Measurements from ENCODE around the gene RIMBP2.

RIMBP2 gene

DNA sequence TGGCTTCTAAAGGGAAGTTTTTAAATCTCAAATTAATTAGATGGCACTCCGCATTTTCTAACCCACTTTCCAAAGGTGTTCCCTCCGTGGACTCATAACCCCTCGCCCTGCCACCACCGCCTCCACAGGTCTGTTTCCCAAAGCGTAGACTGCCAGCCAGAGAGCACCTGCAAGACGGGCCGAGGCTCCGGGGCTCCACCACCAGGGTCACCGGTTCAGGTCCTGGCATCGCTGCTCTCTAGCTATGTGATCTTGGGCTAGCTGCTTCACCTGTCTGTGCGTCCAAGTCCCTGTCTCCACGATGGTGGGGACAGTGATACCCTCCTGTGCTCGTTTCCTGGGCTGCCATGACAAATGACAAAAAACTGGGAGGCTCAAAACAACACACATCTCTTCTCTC is 11.5 kb downstream of the RIMBP2 start:
- H3K4me1 ChIP-seq (ENCODE audit: control insufficient read depth, insufficient read depth, low read length, poor library complexity, severe bottlenecking), result no peaks in the 10 kb centered on the region
- H3K9me3 ChIP-seq (ENCODE audit: control insufficient read depth, low read length), result no peaks in the 10 kb centered on the region
- H3K36me3 ChIP-seq (ENCODE audit: control insufficient read depth, insufficient read depth, low read length), result no peaks in the 10 kb centered on the region
- no peak overlapping the region for H3K27ac ChIP-seq (ENCODE audit: low read depth, low read length, severe bottlenecking)
- 85% methylated on average over 12 to 13 of the region's 13 CpGs for WGBS, 2 experiments (ENCODE audit: insufficient coverage in 2 of 2)
- no peak overlapping the region for H3K4me3 ChIP-seq (ENCODE audit: extremely low read depth, insufficient read depth, low read length, poor library complexity, severe bottlenecking)

- Histone ChIP-seq H3K27ac (ENCODE audit: low read depth, low read length, severe bottlenecking) (no peak overlapping the region), H3K36me3 (ENCODE audit: control insufficient read depth, insufficient read depth, low read length) (no peaks in the 10 kb centered on the region), H3K4me1 (ENCODE audit: control insufficient read depth, insufficient read depth, low read length, poor library complexity, severe bottlenecking) (no peaks in the 10 kb centered on the region), H3K9me3 (ENCODE audit: control insufficient read depth, low read length) (no peaks in the 10 kb centered on the region), H3K4me3 (ENCODE audit: extremely low read depth, insufficient read depth, low read length, poor library complexity, severe bottlenecking) (no peak overlapping the region)
- 72 to 74% methylated on average over 4 to 14 of the region's 15 CpGs for WGBS, 2 experiments (ENCODE audit: insufficient coverage in 2 of 2)
Measured at GRCh38 chr12:130703733-130704375, 12.2 kb downstream of the RIMBP2 start.

- no peak overlapping the region for H3K4me3 ChIP-seq (ENCODE audit: extremely low read depth, insufficient read depth, low read length, poor library complexity, severe bottlenecking)
- H3K36me3 ChIP-seq (ENCODE audit: control insufficient read depth, insufficient read depth, low read length), result no peaks in the 10 kb centered on the region
- no peaks in the 10 kb centered on the region for H3K9me3 ChIP-seq (ENCODE audit: control insufficient read depth, low read length)
- 91 to 92% methylated on average over 16 to 19 of the region's 25 CpGs for WGBS, 2 experiments (ENCODE audit: insufficient coverage in 2 of 2)
- H3K27ac ChIP-seq (ENCODE audit: low read depth, low read length, severe bottlenecking), result no peak overlapping the region
- no peaks in the 10 kb centered on the region for H3K4me1 ChIP-seq (ENCODE audit: control insufficient read depth, insufficient read depth, low read length, poor library complexity, severe bottlenecking)
Measured at GRCh38 chr12:130702966-130703732, 12.9 kb downstream of the RIMBP2 start.

- Histone ChIP-seq H3K9me3 (ENCODE audit: control insufficient read depth, low read length) (no peaks in the 10 kb centered on the region), H3K36me3 (ENCODE audit: control insufficient read depth, insufficient read depth, low read length) (no peaks in the 10 kb centered on the region), H3K27ac (ENCODE audit: low read depth, low read length, severe bottlenecking) (no peak overlapping the region), H3K4me1 (ENCODE audit: control insufficient read depth, insufficient read depth, low read length, poor library complexity, severe bottlenecking) (no peaks in the 10 kb centered on the region), H3K4me3 (ENCODE audit: extremely low read depth, insufficient read depth, low read length, poor library complexity, severe bottlenecking) (no peak overlapping the region)
- WGBS, 2 experiments (ENCODE audit: insufficient coverage in 2 of 2), result 88 to 89% methylated on average over 9 to 10 of the region's 10 CpGs
Measured at GRCh38 chr12:130701402-130701744, 14.7 kb downstream of the RIMBP2 start.

DNA sequence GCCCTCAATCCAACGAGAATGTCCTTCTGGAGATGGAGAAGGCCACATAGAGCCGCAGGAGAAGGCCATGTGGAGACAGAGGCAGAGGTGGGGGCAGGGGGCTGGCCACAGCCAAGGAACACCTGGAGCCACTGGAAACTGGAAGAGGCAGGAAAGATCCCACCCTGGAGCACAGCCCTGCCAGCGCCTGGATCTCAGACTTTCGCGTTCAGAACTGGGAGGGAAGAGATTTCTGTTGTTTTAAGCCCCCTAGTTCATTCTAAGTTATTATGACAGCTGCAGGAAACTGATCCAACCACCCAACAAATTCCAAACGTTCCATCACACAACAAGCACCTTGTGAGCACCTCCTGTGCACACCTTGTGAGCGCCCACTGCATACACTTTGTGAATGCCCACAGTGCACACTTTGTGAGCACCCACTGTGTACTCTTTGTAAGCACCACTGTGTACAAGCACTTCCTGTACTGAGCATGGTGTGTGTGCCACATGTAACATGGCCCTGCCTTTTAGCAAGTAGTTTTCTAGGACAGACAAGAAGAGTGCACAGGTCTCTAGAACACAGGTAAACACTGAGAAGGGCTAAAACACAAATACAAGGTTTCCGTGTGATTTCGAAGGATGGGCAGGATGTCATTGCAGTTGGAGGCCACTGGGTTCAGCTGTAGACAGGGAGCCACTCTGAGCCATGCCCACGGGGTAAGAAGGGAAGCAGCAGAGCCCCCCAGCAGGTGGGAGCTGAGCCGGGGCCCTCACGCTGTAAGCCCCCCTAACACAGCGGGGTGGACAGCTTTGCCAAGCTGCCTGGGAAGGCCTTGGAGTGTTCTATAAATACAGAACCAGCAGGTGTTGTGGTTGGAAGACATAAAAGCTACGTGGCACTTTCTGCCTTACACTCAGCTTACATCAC is 15.4 kb downstream of the RIMBP2 start:
- no peaks in the 10 kb centered on the region for H3K4me1 ChIP-seq (ENCODE audit: control insufficient read depth, insufficient read depth, low read length, poor library complexity, severe bottlenecking)
- no peak overlapping the region for H3K27ac ChIP-seq (ENCODE audit: low read depth, low read length, severe bottlenecking)
- H3K4me3 ChIP-seq (ENCODE audit: extremely low read depth, insufficient read depth, low read length, poor library complexity, severe bottlenecking), result no peak overlapping the region
- no peaks in the 10 kb centered on the region for H3K36me3 ChIP-seq (ENCODE audit: control insufficient read depth, insufficient read depth, low read length)
- WGBS, 2 experiments (ENCODE audit: insufficient coverage in 2 of 2), result 72 to 83% methylated on average over 7 to 14 of the region's 14 CpGs
- no peaks in the 10 kb centered on the region for H3K9me3 ChIP-seq (ENCODE audit: control insufficient read depth, low read length)

DNA sequence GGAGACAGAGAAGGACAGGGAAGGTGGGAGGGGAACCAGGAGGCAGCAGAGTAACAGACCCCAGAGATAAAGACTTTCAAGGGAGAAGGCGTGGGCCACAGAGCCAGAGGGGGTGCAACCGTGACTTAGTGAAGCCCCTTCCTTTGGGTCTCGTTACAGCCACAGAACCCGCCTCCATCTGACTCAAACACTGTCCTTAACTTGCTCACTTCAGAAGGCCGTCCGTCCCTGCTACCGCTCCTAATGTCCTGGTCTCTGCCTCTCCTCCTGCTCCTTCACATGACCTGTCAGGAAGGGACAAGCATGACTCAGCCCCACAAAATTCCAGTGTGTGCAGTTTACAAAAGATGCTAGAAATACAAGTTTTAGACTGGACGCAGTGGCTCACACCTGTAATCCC is 18.0 kb downstream of the RIMBP2 start:
- H3K9me3 ChIP-seq (ENCODE audit: control insufficient read depth, low read length), result no peaks in the 10 kb centered on the region
- H3K4me1 ChIP-seq (ENCODE audit: control insufficient read depth, insufficient read depth, low read length, poor library complexity, severe bottlenecking), result no peaks in the 10 kb centered on the region
- WGBS, 2 experiments (ENCODE audit: insufficient coverage in 2 of 2), result 97 to 98% methylated on average over 8 of the region's 8 CpGs
- H3K4me3 ChIP-seq (ENCODE audit: extremely low read depth, insufficient read depth, low read length, poor library complexity, severe bottlenecking), result no peak overlapping the region
- no peak overlapping the region for H3K27ac ChIP-seq (ENCODE audit: low read depth, low read length, severe bottlenecking)
- no peaks in the 10 kb centered on the region for H3K36me3 ChIP-seq (ENCODE audit: control insufficient read depth, insufficient read depth, low read length)

- Histone ChIP-seq H3K36me3 (ENCODE audit: control insufficient read depth, insufficient read depth, low read length) (no peaks in the 10 kb centered on the region), H3K27ac (ENCODE audit: low read depth, low read length, severe bottlenecking) (no peak overlapping the region), H3K4me1 (ENCODE audit: control insufficient read depth, insufficient read depth, low read length, poor library complexity, severe bottlenecking) (no peaks in the 10 kb centered on the region), H3K9me3 (ENCODE audit: control insufficient read depth, low read length) (no peaks in the 10 kb centered on the region), H3K4me3 (ENCODE audit: extremely low read depth, insufficient read depth, low read length, poor library complexity, severe bottlenecking) (no peak overlapping the region)
- WGBS, 2 experiments (ENCODE audit: insufficient coverage in 2 of 2), result 80 to 90% methylated on average over 6 to 7 of the region's 7 CpGs
Measured at GRCh38 chr12:130696379-130697100, 19.6 kb downstream of the RIMBP2 start.

DNA sequence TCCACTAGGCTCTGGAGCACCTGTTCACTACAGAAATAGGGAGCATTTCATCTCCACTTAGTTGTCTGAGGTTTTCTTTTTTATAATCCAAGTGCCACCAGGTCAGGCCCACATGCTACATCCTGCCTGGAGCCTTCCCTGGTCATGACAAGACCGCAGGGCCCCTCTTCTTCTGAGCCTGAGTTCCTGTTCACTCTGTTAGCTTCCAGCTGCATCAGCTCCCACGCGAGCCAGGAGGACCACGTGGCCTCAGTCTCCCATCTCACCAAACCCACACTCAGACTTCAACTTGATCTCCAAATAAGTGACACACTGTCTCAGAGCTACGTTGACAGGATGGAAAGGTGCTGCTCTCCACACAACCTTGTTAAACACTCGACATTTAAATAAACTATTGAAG is 21.0 kb downstream of the RIMBP2 start:
- WGBS, 2 experiments (ENCODE audit: insufficient coverage in 2 of 2), result 86 to 90% methylated on average over 5 of the region's 6 CpGs
- Histone ChIP-seq H3K4me1 (ENCODE audit: control insufficient read depth, insufficient read depth, low read length, poor library complexity, severe bottlenecking) (no peaks in the 10 kb centered on the region), H3K4me3 (ENCODE audit: extremely low read depth, insufficient read depth, low read length, poor library complexity, severe bottlenecking) (no peak overlapping the region), H3K27ac (ENCODE audit: low read depth, low read length, severe bottlenecking) (no peak overlapping the region), H3K9me3 (ENCODE audit: control insufficient read depth, low read length) (no peaks in the 10 kb centered on the region), H3K36me3 (ENCODE audit: control insufficient read depth, insufficient read depth, low read length) (no peaks in the 10 kb centered on the region)

- 88 to 91% methylated on average over 20 to 21 of the region's 24 CpGs for WGBS, 2 experiments (ENCODE audit: insufficient coverage in 2 of 2)
Measured at GRCh38 chr12:130689408-130690405, 26.4 kb downstream of the RIMBP2 start.

More at GRCh38 chr12:130689408-130690405, 26.4 kb downstream of the RIMBP2 start:
- Histone ChIP-seq H3K27ac (ENCODE audit: low read depth, low read length, severe bottlenecking) (no peak overlapping the region), H3K9me3 (ENCODE audit: control insufficient read depth, low read length) (no peaks in the 10 kb centered on the region), H3K4me3 (ENCODE audit: extremely low read depth, insufficient read depth, low read length, poor library complexity, severe bottlenecking) (no peak overlapping the region), H3K4me1 (ENCODE audit: control insufficient read depth, insufficient read depth, low read length, poor library complexity, severe bottlenecking) (no peaks in the 10 kb centered on the region), H3K36me3 (ENCODE audit: control insufficient read depth, insufficient read depth, low read length) (no peaks in the 10 kb centered on the region)
